Measurements from ENCODE around the gene RHOU.
A peak's percentile ranks its signal among the peaks of the same experiment; 100 is the strongest.
"Not testable (repeated sequence)": the region's sequence is repeated elsewhere in the genome, so short reads cannot be mapped to it uniquely, and the experiment has no call there.

The RHOU gene

GRCh38 chr1:228760979-228761378 lies 25.7 kb downstream of the RHOU start:
- DNase-seq (ENCODE audit: low spot score), result no peak

- no peak for DNase-seq (ENCODE audit: low spot score)
Measured at GRCh38 chr1:228763561-228763960, 28.3 kb downstream of the RHOU start.

- no peak for DNase-seq (ENCODE audit: low spot score)
Measured at GRCh38 chr1:228765168-228765946, 30.1 kb downstream of the RHOU start.

GRCh38 chr1:228766788-228767187 lies 31.5 kb downstream of the RHOU start:
- no peak for DNase-seq (ENCODE audit: low spot score)

GRCh38 chr1:228767636-228768354 lies 32.5 kb downstream of the RHOU start:
- DNase-seq (ENCODE audit: low spot score), result peak; percentile 63

GRCh38 chr1:228768355-228769000 lies 33.2 kb downstream of the RHOU start:
- peak; percentile 46 for DNase-seq (ENCODE audit: low spot score)

- no peak for DNase-seq (ENCODE audit: low spot score)
Measured at GRCh38 chr1:228770779-228771223, 35.5 kb downstream of the RHOU start.

- no peak for DNase-seq (ENCODE audit: low spot score)
Measured at GRCh38 chr1:228772516-228773212, 37.4 kb downstream of the RHOU start.

GRCh38 chr1:228775946-228776345 lies 40.7 kb downstream of the RHOU start:
- DNase-seq (ENCODE audit: low spot score), result not testable (repeated sequence)

- no peak for DNase-seq (ENCODE audit: low spot score)
Measured at GRCh38 chr1:228776449-228776848, 41.2 kb downstream of the RHOU start.

GRCh38 chr1:228777236-228777635 lies 42.0 kb downstream of the RHOU start:
- no peak for DNase-seq (ENCODE audit: low spot score)

GRCh38 chr1:228778026-228778425 lies 42.7 kb downstream of the RHOU start:
- DNase-seq (ENCODE audit: low spot score), result no peak

- DNase-seq (ENCODE audit: low spot score), result no peak
Measured at GRCh38 chr1:228778466-228778865, 43.2 kb downstream of the RHOU start.

GRCh38 chr1:228778961-228779360 lies 43.7 kb downstream of the RHOU start:
- no peak for DNase-seq (ENCODE audit: low spot score)

GRCh38 chr1:228781161-228781808 lies 46.0 kb downstream of the RHOU start:
- no peak for DNase-seq (ENCODE audit: low spot score)

GRCh38 chr1:228781809-228782661 lies 46.8 kb downstream of the RHOU start:
- DNase-seq (ENCODE audit: low spot score), result no peak

- DNase-seq (ENCODE audit: low spot score), result peak; percentile 17
Measured at GRCh38 chr1:228782662-228783417, 47.6 kb downstream of the RHOU start.

- no peak for DNase-seq (ENCODE audit: low spot score)
Measured at GRCh38 chr1:228783418-228784040, 48.2 kb downstream of the RHOU start.

GRCh38 chr1:228784181-228784580 lies 48.9 kb downstream of the RHOU start:
- no peak for DNase-seq (ENCODE audit: low spot score)
